Measurements from ENCODE around the gene CFAP46. TPM values are rescaled to one million over a fixed set of nuclear protein-coding genes. Genes with fewer than 3 reads are reported as not detected.

Gene CFAP46
- total RNA-seq, 3 donors from 2014 or later = 0.22 to 0.53 (median 0.42) TPM

DNA sequence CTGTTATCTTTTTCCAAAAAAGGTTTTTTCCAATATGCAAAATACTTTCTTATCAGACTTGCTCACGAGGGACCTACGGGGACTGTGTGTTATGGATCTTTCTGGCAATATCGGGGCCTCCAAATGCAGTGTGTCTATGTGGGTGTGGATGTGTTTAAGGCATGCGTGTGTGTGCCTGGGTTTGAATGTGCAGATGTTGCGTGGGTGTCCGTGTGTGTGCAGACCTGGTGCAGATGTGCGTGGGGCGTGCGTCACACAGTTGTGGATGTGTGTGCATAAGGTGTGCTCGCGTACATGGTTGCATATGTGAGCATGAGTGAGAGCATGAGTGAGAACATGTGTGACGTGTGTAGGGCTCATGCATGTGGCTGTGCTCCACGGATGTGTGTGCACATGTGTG, 176.1 kb downstream of the CFAP46 start:
- Mint-ChIP-seq H3K4me1 (ENCODE audit: low read depth) (peaks cover 8% of the 10 kb centered on the region), H3K27me3 (ENCODE audit: low read depth) (no peaks in the 10 kb centered on the region), H3K4me3 (no peak overlapping the region), H3K36me3 (ENCODE audit: insufficient read depth) (peaks cover 9% of the 10 kb centered on the region), H3K9me3 (no peaks in the 10 kb centered on the region)
- ATAC-seq (no peak), DNase-seq (no peak)

DNA sequence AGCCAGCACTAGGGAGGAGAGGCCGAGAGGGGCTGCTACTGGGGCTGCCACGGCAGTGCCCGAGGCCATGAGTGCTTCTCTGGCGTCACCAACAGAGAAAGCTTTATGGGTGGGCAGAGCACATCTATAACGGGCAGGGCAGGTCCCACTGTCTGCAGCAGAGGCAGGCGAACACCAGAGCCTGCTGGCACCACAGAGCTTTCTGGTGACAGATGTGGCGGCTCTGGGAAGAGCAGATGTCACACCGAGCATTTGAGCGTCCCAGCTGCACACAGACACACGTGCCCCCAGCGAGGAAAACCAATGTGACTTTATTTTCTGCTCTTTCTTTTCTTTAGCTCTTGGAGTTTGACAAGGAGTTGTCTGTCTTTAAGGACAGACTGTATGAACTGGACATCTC, 176.9 kb downstream of the CFAP46 start:
- DNase-seq = no peak
- Mint-ChIP-seq H3K36me3 (ENCODE audit: insufficient read depth) (peaks cover 13% of the 10 kb centered on the region), H3K4me1 (ENCODE audit: low read depth) (peaks cover 8% of the 10 kb centered on the region), H3K4me3 (no peak overlapping the region), H3K27me3 (ENCODE audit: low read depth) (no peaks in the 10 kb centered on the region), H3K9me3 (no peaks in the 10 kb centered on the region)
- no peak for ATAC-seq

- peaks cover 13% of the 10 kb centered on the region for H3K36me3 Mint-ChIP-seq (ENCODE audit: insufficient read depth)
- H3K4me3 Mint-ChIP-seq = no peak overlapping the region
- H3K4me1 Mint-ChIP-seq (ENCODE audit: low read depth) = peaks cover 8% of the 10 kb centered on the region
- DNase-seq (no peak), ATAC-seq (no peak)
- H3K27me3 Mint-ChIP-seq (ENCODE audit: low read depth) = no peaks in the 10 kb centered on the region
- H3K9me3 Mint-ChIP-seq = no peaks in the 10 kb centered on the region
Measured at GRCh38 chr10:132764108-132764507, 178.3 kb downstream of the CFAP46 start.

DNA sequence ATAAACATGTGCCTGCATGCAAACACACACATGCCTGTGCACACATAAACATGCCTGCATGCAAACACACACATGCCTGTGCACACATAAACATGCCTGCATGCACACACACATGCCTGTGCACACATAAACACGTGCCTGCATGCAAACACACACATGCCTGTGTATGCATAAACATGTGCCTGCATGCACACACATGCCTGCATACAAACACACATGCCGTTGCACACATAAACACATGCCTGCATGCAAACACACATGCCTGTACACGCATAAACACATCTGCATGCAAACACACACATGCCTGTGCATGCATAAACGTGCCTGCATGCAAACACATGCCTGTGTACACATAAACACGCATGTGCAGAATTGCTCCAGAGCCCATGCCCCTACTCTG, 178.8 kb downstream of the CFAP46 start:
- Mint-ChIP-seq H3K36me3 (ENCODE audit: insufficient read depth) (peaks cover 11% of the 10 kb centered on the region), H3K27me3 (ENCODE audit: low read depth) (no peaks in the 10 kb centered on the region), H3K4me1 (ENCODE audit: low read depth) (peaks cover 8% of the 10 kb centered on the region), H3K9me3 (no peaks in the 10 kb centered on the region), H3K4me3 (no peak overlapping the region)
- DNase-seq = no peak
- no peak for ATAC-seq

GRCh38 chr10:132762267-132762666, 180.1 kb downstream of the CFAP46 start:
- no peak overlapping the region for H3K4me3 Mint-ChIP-seq
- no peaks in the 10 kb centered on the region for H3K27me3 Mint-ChIP-seq (ENCODE audit: low read depth)
- DNase-seq (no peak), ATAC-seq (peak in 1 of 2 donors; percentile 32)
- no peaks in the 10 kb centered on the region for H3K9me3 Mint-ChIP-seq
- peaks cover 8% of the 10 kb centered on the region for H3K4me1 Mint-ChIP-seq (ENCODE audit: low read depth)
- peaks cover 13% of the 10 kb centered on the region for H3K36me3 Mint-ChIP-seq (ENCODE audit: insufficient read depth)

DNA sequence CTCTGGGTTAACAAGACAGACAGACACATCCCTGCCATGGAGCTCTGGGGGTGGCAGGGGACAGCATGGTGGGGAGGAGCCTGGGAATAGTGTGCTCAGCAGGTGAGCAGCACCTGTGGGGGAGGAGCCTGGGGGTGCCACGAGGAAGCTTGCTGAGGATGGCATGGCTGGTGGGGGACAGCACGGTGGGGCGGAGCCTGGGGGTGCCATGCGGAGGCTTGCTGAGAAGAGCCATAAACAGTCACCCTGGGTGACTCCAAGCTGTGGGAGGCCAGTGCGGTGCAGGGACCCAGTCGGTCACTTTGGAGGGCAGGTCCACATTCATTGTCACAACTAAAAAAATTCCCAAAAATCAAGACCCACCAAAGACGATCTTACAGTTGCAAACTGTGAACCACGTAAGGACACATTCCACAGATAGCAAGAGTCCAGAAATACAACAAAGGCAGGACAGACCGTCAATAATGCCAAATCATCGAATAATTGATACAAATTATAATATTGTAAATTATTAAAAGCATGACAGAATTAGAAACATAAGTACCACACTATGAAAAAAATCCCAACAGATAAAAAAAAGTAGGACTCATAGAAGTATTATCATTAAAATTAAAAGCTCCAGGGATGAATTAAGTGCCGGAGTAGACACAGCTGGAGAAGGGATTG, 180.8 kb downstream of the CFAP46 start:
- Mint-ChIP-seq H3K36me3 (ENCODE audit: insufficient read depth) (peaks cover 13% of the 10 kb centered on the region), H3K4me1 (ENCODE audit: low read depth) (peaks cover 8% of the 10 kb centered on the region), H3K27me3 (ENCODE audit: low read depth) (no peaks in the 10 kb centered on the region), H3K4me3 (no peak overlapping the region), H3K9me3 (no peaks in the 10 kb centered on the region)
- ATAC-seq = no peak
- no peak for DNase-seq

DNA sequence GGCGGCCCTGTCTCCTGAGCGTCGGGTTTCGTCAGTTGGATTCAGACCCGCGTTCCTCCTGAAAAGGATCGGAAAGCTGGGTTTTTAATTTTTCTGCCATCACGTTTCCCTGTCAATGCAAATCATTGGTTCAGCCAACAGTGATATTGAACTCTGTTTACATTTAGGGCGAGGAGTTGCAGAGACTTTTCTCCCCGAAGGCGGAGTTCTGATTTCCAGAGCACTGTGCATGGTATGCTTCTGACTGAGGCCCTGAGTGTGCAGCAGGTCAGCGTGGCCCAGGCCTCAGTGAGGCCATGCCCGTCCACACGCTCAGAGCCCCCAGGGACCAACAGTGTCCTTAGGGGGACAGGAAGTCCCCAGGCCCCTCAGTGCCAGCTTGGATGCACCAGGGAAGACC, 183.5 kb downstream of the CFAP46 start:
- DNase-seq = no peak
- no peak overlapping the region for H3K4me3 Mint-ChIP-seq
- no peaks in the 10 kb centered on the region for H3K27me3 Mint-ChIP-seq (ENCODE audit: low read depth)
- peaks cover 8% of the 10 kb centered on the region for H3K4me1 Mint-ChIP-seq (ENCODE audit: low read depth)
- peaks cover 24% of the 10 kb centered on the region for H3K36me3 Mint-ChIP-seq (ENCODE audit: insufficient read depth)
- ATAC-seq = no peak
- H3K9me3 Mint-ChIP-seq = no peaks in the 10 kb centered on the region

Other genes starting within 250 kb of the CFAP46 start
- not detected for gene NKX6-2, start 156.4 kb downstream of the CFAP46 start, total RNA-seq
- not detected for gene ADGRA1, start 145.4 kb upstream of the CFAP46 start, total RNA-seq
- gene KNDC1, start 217.6 kb upstream of the CFAP46 start, total RNA-seq = under 1 TPM in 1 of 3 donors, not detected in 2; 0.05 TPM